Vagina (tissue), 2 donors: Measurements from ENCODE around the gene HOXD8. TPM values are rescaled to one million over a fixed set of nuclear protein-coding genes. Genes with fewer than 3 reads are reported as not detected.

Experiments
- DNase-seq, 2 donors: peaks; one replicate each; pipeline ENCODE4 v3.0.0-alpha.2; 2017; ENCODE audit errors: extremely low spot score in 2 of 2
- H3K27ac ChIP-seq: fragments of 200-600 bp; sonication (generic); one replicate; pipeline ENCODE4 v1.5.1; 2019
- H3K27me3 ChIP-seq: fragments of 200-600 bp; sonication (generic); one replicate; pipeline ENCODE4 v1.5.1; 2019
- H3K36me3 ChIP-seq, 2 donors: fragments of 200-600 bp; sonication (generic); one replicate each; pipeline ENCODE4 v1.5.1; 2017 to 2019
- H3K4me1 ChIP-seq: fragments of 200-600 bp; sonication (generic); one replicate; pipeline ENCODE4 v1.5.1; 2019
- H3K4me3 ChIP-seq, 2 donors: fragments of 200-600 bp; sonication (generic); 1 replicate in 1 of 2; 2 replicates in 1 of 2; pipeline ENCODE4 v1.5.1; 2016 to 2019
- H3K9me3 ChIP-seq: fragments of 200-600 bp; sonication (generic); one replicate; pipeline ENCODE4 v1.5.1; 2019
- CTCF ChIP-seq, 3 experiments: fragments of 450-650 bp in 2 of 3; fragments of 200-600 bp in 1 of 3; sonication (generic) in 1 of 3; IDR thresholded peaks; one replicate each; pipeline ENCODE4 v1.5.1; 2017 to 2019; ENCODE audit warnings: antibody characterized with exemption in 3 of 3, mild to moderate bottlenecking in 2 of 3, moderate library complexity in 2 of 3
- POLR2A ChIP-seq, 2 donors: fragments of 450-650 bp; IDR thresholded peaks; one replicate each; pipeline ENCODE4 v1.6.1; 2017; ENCODE audit warnings: antibody characterized with exemption in 2 of 2, mild to moderate bottlenecking in 2 of 2, moderate library complexity in 2 of 2
- POLR2AphosphoS5 ChIP-seq, 2 donors: sonication (generic); formaldehyde crosslinking; IDR thresholded peaks; one replicate each; pipeline ENCODE4 v1.9.0; 2017; ENCODE audit warnings: antibody characterized with exemption in 2 of 2, mild to moderate bottlenecking in 2 of 2, low read depth in 1 of 2; ENCODE audit not compliant: insufficient read depth in 1 of 2
- intact Hi-C: fragments of 100-400 bp; cut with DNase I; formaldehyde crosslinking; loops from one replicate; pipeline ENCODE4 v1.15.1; 2023
- total RNA-seq: library from RNA; depleted of rRNA; stranded (reverse); fragments of >200 nt; gene quantifications from one replicate; pipeline ENCODE4 v1.2.3, GENCODE V29; 2016

Gene HOXD8
- total RNA-seq, 1 donor from 2014 or later: 10.3 TPM

DNA sequence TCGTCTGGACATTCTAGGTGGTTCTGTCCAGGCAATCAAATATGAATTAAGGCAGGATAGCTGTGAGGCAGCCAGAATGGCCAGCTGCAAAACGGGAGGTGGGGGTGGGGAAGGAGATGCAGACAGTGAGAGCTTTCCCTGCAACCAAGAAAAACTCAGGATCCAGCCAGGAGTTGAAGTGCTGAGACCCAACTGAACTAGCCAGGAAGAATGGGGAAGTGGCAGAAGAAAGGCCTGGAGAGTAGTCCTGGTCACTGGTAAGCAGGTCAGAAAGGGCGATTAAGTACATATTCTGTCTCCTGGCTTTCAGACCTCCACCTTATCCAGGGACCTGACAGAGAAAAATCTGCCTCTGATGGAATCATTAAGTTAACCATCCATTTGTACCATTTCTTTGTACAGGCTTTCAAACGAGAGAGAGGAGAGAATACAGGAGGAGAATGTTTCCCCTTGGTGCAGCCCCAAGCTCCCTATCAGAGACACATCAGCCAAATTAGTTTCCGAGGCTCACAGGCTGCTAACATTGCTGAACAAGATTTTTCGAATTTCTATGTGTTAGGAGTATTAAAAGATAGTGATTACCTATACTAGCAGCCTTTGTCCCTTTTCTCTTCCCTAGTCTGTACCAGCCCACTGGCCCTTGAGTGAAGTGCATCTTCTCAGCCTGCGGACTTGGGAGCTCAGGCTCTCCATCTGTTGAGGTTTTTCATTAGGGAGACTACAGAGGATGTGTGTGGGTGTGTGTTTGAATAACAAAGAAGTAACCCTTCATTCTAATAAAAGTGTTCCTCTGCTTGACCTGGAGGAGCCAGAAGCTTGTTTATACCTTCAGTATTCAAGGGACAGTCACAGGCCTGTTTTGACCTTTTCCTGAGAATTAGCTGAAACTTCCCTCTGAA is 46.5 kb downstream of the HOXD8 start:
- no peak overlapping the region for H3K4me3 ChIP-seq
- no peak overlapping the region for H3K27ac ChIP-seq
- H3K27me3 ChIP-seq: peaks cover 5% of the 10 kb centered on the region
- TF ChIP-seq POLR2AphosphoS5 (IDR thresholded peaks at IDR 0.05; ENCODE audit: insufficient read depth in 1 of 2, low read depth in 1 of 2) (no peak), CTCF (IDR thresholded peaks at IDR 0.05) (no peak), POLR2A (IDR thresholded peaks at IDR 0.05) (no peak)
- no peak for DNase-seq
- no peaks in the 10 kb centered on the region for H3K36me3 ChIP-seq
- intact Hi-C loops: no loop called here
- H3K4me1 ChIP-seq: peaks cover 13% of the 10 kb centered on the region
- H3K9me3 ChIP-seq: no peaks in the 10 kb centered on the region

DNA sequence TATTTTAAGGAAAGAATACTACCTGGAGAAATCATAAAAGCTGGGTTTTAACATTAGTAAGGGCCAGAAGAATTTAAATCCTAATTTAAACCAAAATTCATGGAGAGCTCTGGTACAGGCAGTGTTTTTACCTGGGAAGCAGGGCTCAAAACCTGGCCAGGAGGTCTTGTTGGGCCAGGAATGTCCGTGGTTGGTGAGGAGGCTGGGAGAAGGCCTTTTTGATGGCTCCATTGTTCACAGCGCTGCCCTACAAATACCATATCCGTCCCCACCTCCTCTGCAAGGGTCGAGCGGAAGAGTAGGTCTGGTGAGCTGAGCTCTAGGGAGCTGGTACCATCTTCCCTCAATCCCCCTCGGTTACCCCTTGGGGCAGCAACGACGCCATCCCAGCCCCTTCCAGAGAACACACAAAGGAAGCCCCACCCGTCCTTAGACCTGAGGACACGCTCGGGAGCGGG is 48.1 kb downstream of the HOXD8 start:
- Histone ChIP-seq H3K27me3 (no peaks in the 10 kb centered on the region), H3K4me3 (peak overlapping the region; percentile 17 to 32), H3K9me3 (no peaks in the 10 kb centered on the region), H3K4me1 (peaks cover 13% of the 10 kb centered on the region), H3K36me3 (no peaks in the 10 kb centered on the region), H3K27ac (no peak overlapping the region)
- TF ChIP-seq POLR2AphosphoS5 (IDR thresholded peaks at IDR 0.05; ENCODE audit: insufficient read depth in 1 of 2, low read depth in 1 of 2) (no peak), POLR2A (IDR thresholded peaks at IDR 0.05) (no peak), CTCF (IDR thresholded peaks at IDR 0.05) (no peak)
- no peak for DNase-seq
- intact Hi-C loops: no loop called here

DNA sequence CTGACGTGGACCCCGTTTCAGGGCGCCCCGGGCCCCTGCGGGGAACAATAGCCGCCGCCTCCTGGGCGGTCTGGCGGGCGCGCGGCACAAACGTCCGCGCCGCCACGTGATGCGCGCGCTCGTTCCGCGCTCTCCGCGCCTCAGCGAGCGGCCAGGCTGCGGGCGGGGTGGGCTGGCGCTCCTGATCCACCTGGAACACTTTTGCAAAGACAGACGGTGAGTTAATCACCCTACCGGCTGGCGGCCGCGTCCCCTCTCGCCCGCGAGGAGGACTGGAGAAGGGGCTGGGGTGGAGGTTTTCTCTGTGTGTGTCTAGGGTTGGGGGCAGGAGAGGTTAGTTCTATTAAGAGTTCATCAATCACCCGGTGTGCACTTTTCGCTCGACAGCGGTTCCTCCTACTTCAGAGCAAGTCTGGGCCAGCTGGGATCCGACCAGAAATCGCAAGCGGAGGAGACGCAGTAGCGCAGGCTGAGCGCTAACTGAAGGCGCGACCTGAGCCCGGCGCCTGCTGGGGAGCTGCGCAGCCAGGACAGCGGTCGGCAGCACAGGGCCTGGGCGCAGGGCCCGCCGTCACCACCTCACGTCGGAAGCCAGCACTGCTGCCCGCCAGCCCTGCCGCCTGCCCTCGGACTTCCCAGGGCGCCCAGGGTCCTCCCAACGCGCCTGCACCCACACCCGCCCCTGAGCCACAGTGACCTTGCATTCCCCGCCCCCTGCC is 48.7 kb downstream of the HOXD8 start:
- H3K27me3 ChIP-seq: no peaks in the 10 kb centered on the region
- intact Hi-C loops: no loop called here
- no peak overlapping the region for H3K27ac ChIP-seq
- H3K36me3 ChIP-seq: no peaks in the 10 kb centered on the region
- no peaks in the 10 kb centered on the region for H3K9me3 ChIP-seq
- no peak for DNase-seq
- TF ChIP-seq CTCF (IDR thresholded peaks at IDR 0.05) (no peak), POLR2AphosphoS5 (IDR thresholded peaks at IDR 0.05; ENCODE audit: insufficient read depth in 1 of 2, low read depth in 1 of 2) (no peak), POLR2A (IDR thresholded peaks at IDR 0.05) (no peak)
- peak overlapping the region; percentile 17 to 32 for H3K4me3 ChIP-seq
- H3K4me1 ChIP-seq: peaks cover 13% of the 10 kb centered on the region

- Histone ChIP-seq H3K4me1 (peaks cover 13% of the 10 kb centered on the region), H3K4me3 (peak overlapping the region; percentile 17 to 32), H3K9me3 (no peaks in the 10 kb centered on the region), H3K27ac (no peak overlapping the region), H3K36me3 (no peaks in the 10 kb centered on the region), H3K27me3 (no peaks in the 10 kb centered on the region)
- no peak for TF ChIP-seq CTCF (IDR thresholded peaks at IDR 0.05)
- peak in 1 of 2 donors; percentile 47 for TF ChIP-seq POLR2AphosphoS5 (IDR thresholded peaks at IDR 0.05; ENCODE audit: insufficient read depth in 1 of 2, low read depth in 1 of 2)
- no peak for DNase-seq
- intact Hi-C loops: no loop called here
Observed at GRCh38 chr2:176178757-176179295, 49.3 kb downstream of the HOXD8 start.
